CD4-positive, alpha-beta memory T cell (primary cell): Measurements from ENCODE around the gene STK11. TPM values are rescaled to one million over a fixed set of nuclear protein-coding genes. Genes with fewer than 3 reads are reported as not detected.

Source experiments
- CTCF ChIA-PET: fragments of 350-600 bp; sonication (Branson Sonifier 250); formaldehyde crosslinking; loops from one replicate; lab custom pipeline; 2021; ENCODE audit warnings: inconsistent platforms; ENCODE audit not compliant: partially characterized antibody; lab: Charles Lee
- POLR2A ChIA-PET: fragments of 350-600 bp; sonication (Branson Sonifier 250); formaldehyde crosslinking; loops from one replicate; lab custom pipeline; 2021; ENCODE audit not compliant: partially characterized antibody; lab: Charles Lee
- DNase-seq, 5 donors: peaks; one replicate each; pipeline versions ENCODE4 v3.0.0 to v3.0.0-alpha.2; 2020 to 2022; ENCODE audit warnings: mixed read lengths in 1 of 5
- H3K27ac ChIP-seq: one replicate; pipeline ENCODE4 v1.7.0; 2013; ENCODE audit warnings: low read depth, low read length
- H3K27me3 ChIP-seq: 2 replicates; pipeline ENCODE4 v1.7.0; 2013; ENCODE audit warnings: mild to moderate bottlenecking, low read length, moderate library complexity; ENCODE audit not compliant: insufficient read depth
- H3K36me3 ChIP-seq: 2 replicates; pipeline ENCODE4 v1.7.0; 2013; ENCODE audit warnings: mild to moderate bottlenecking, low read length, moderate library complexity; ENCODE audit not compliant: insufficient read depth
- H3K4me1 ChIP-seq: 2 replicates; pipeline ENCODE4 v1.7.0; 2013; ENCODE audit warnings: mild to moderate bottlenecking, low read length, moderate library complexity; ENCODE audit not compliant: insufficient read depth
- H3K4me3 ChIP-seq, 2 donors: one replicate each; pipeline ENCODE4 v1.7.0; 2013; ENCODE audit warnings: low read length in 2 of 2, mild to moderate bottlenecking in 1 of 2
- H3K9me3 ChIP-seq, 2 donors: one replicate each; pipeline ENCODE4 v1.7.0; 2013; ENCODE audit warnings: low read length in 2 of 2, control low read depth in 1 of 2; ENCODE audit not compliant: control insufficient read depth in 1 of 2
- H3K27ac Mint-ChIP-seq, 7 donors: one replicate each; pipeline ENCODE4 v1.8.0; 2020 to 2021; ENCODE audit warnings: mixed read lengths in 7 of 7, mild to moderate bottlenecking in 6 of 7, inconsistent platforms in 3 of 7, moderate library complexity in 3 of 7
- H3K27me3 Mint-ChIP-seq, 2 donors: one replicate each; pipeline ENCODE4 v1.8.0; 2020 to 2021; ENCODE audit warnings: mixed read lengths in 2 of 2
- H3K36me3 Mint-ChIP-seq, 2 donors: one replicate each; pipeline ENCODE4 v1.8.0; 2020 to 2021; ENCODE audit warnings: mixed read lengths in 2 of 2, inconsistent platforms in 1 of 2, mild to moderate bottlenecking in 1 of 2
- H3K4me1 Mint-ChIP-seq, 4 donors: one replicate each; pipeline ENCODE4 v1.8.0; 2020 to 2021; ENCODE audit warnings: mixed read lengths in 4 of 4, mild to moderate bottlenecking in 1 of 4
- H3K4me3 Mint-ChIP-seq, 8 donors: one replicate each; pipeline ENCODE4 v1.8.0; 2020 to 2021; ENCODE audit warnings: mixed read lengths in 8 of 8, mild to moderate bottlenecking in 7 of 8, moderate library complexity in 6 of 8, inconsistent platforms in 3 of 8
- H3K9me3 Mint-ChIP-seq, 8 donors: one replicate each; pipeline ENCODE4 v1.8.0; 2020 to 2021; ENCODE audit warnings: mixed read lengths in 8 of 8, mild to moderate bottlenecking in 5 of 8, inconsistent platforms in 3 of 8, moderate library complexity in 1 of 8
- intact Hi-C: fragments of 100-400 bp; cut with micrococcal nuclease; formaldehyde crosslinking; loops from one replicate; pipeline ENCODE4 v1.15.1; 2023
- polyA plus RNA-seq, 2 donors: library from polyadenylated mRNA; unstranded; fragments of 300-500 nt; fragmentation: Illumina TruSeq; gene quantifications; one replicate each; pipeline ENCODE4 v1.2.3, GENCODE V29; 2021
- total RNA-seq, 2 experiments: library from RNA; stranded (reverse); gene quantifications; one replicate each; pipeline ENCODE4 v1.2.3, GENCODE V29; 2021

STK11 gene
- total and polyA plus RNA-seq, 4 experiments from 2014 or later = 11.0 to 114 (median 77.6) TPM

- Mint-ChIP-seq H3K27ac (no peak overlapping the region), H3K9me3 (peaks cover 0 to 3% (median 0%) of the 10 kb centered on the region in 8 donors), H3K27me3 (peaks cover 6 to 7% of the 10 kb centered on the region in 2 donors), H3K36me3 (no peaks in the 10 kb centered on the region), H3K4me1 (peaks cover 6 to 16% (median 9%) of the 10 kb centered on the region in 4 donors), H3K4me3 (no peak overlapping the region)
- DNase-seq = no peak
- CTCF ChIA-PET = no interaction called here
- no peaks in the 10 kb centered on the region for H3K36me3 ChIP-seq
- H3K9me3 ChIP-seq = no peaks in the 10 kb centered on the region
- intact Hi-C loops = no loop called here
- no peak overlapping the region for H3K4me3 ChIP-seq
- no peak overlapping the region for H3K27ac ChIP-seq
- H3K27me3 ChIP-seq = no peaks in the 10 kb centered on the region
- POLR2A ChIA-PET = no interaction called here
- peaks cover 7% of the 10 kb centered on the region for H3K4me1 ChIP-seq
Observed at GRCh38 chr19:1234051-1234954, 28.7 kb downstream of the STK11 start.

- ChIA-PET CTCF (no interaction called here), POLR2A (no interaction called here)
- Histone ChIP-seq H3K27me3 (no peaks in the 10 kb centered on the region), H3K36me3 (no peaks in the 10 kb centered on the region), H3K9me3 (no peaks in the 10 kb centered on the region), H3K27ac (no peak overlapping the region), H3K4me3 (no peak overlapping the region), H3K4me1 (peaks cover 12% of the 10 kb centered on the region)
- Mint-ChIP-seq H3K4me3 (no peak overlapping the region), H3K36me3 (no peaks in the 10 kb centered on the region), H3K4me1 (peaks cover 6 to 19% (median 11%) of the 10 kb centered on the region in 4 donors), H3K27me3 (peaks cover 6 to 7% of the 10 kb centered on the region in 2 donors), H3K9me3 (peaks cover 0 to 3% (median 0%) of the 10 kb centered on the region in 8 donors), H3K27ac (no peak overlapping the region)
- intact Hi-C loops = no loop called here
- no peak for DNase-seq
Observed at GRCh38 chr19:1234955-1235380, 29.4 kb downstream of the STK11 start.

GRCh38 chr19:1235625-1236538 is 30.3 kb downstream of the STK11 start:
- no peaks in the 10 kb centered on the region for H3K27me3 ChIP-seq
- H3K27ac ChIP-seq = no peak overlapping the region
- H3K4me1 ChIP-seq = peaks cover 17% of the 10 kb centered on the region
- H3K9me3 Mint-ChIP-seq = peaks cover 0 to 3% (median 0%) of the 10 kb centered on the region in 8 donors
- ChIA-PET CTCF (interaction anchor here (0.6 kb wide), 1 partner anchor 41 kb away, joined by 3 read pairs; no protein-coding TSS in a partner anchor), POLR2A (interaction anchor here (1.2 kb wide), 1 partner anchor 33 kb away, joined by 5 read pairs; the partner anchor contains the start of gene CIRBP)
- intact Hi-C loops = no loop called here
- H3K36me3 ChIP-seq = no peaks in the 10 kb centered on the region
- H3K9me3 ChIP-seq = no peaks in the 10 kb centered on the region
- peaks cover 6 to 21% (median 14%) of the 10 kb centered on the region in 4 donors for H3K4me1 Mint-ChIP-seq
- no peak overlapping the region for H3K27ac Mint-ChIP-seq
- no peak overlapping the region for H3K4me3 Mint-ChIP-seq
- H3K27me3 Mint-ChIP-seq = peaks cover 6 to 7% of the 10 kb centered on the region in 2 donors
- H3K4me3 ChIP-seq = no peak overlapping the region
- DNase-seq = no peak
- H3K36me3 Mint-ChIP-seq = no peaks in the 10 kb centered on the region

GRCh38 chr19:1236576-1236975 is 31.0 kb downstream of the STK11 start:
- Histone ChIP-seq H3K4me3 (no peak overlapping the region), H3K36me3 (no peaks in the 10 kb centered on the region), H3K4me1 (peaks cover 23% of the 10 kb centered on the region), H3K27me3 (no peaks in the 10 kb centered on the region), H3K9me3 (no peaks in the 10 kb centered on the region), H3K27ac (no peak overlapping the region)
- Mint-ChIP-seq H3K27me3 (peaks cover 6 to 10% of the 10 kb centered on the region in 2 donors), H3K4me1 (peaks cover 9 to 28% (median 19%) of the 10 kb centered on the region in 4 donors), H3K36me3 (peaks cover 0 to 2% of the 10 kb centered on the region in 2 donors), H3K9me3 (peaks cover 0 to 3% (median 0%) of the 10 kb centered on the region in 8 donors), H3K27ac (no peak overlapping the region), H3K4me3 (no peak overlapping the region)
- ChIA-PET CTCF (no interaction called here), POLR2A (interaction anchor here (1.2 kb wide), 1 partner anchor 33 kb away, joined by 5 read pairs; the partner anchor contains the start of gene CIRBP)
- intact Hi-C loops = no loop called here
- no peak for DNase-seq

- DNase-seq = no peak
- intact Hi-C loops = no loop called here
- no peak overlapping the region for H3K4me3 ChIP-seq
- H3K27ac Mint-ChIP-seq = no peak overlapping the region
- no peak overlapping the region for H3K27ac ChIP-seq
- H3K9me3 ChIP-seq = no peaks in the 10 kb centered on the region
- ChIA-PET CTCF (no interaction called here), POLR2A (interaction anchor here (1.2 kb wide), 1 partner anchor 32 kb away, joined by 5 read pairs; the partner anchor contains the start of gene CIRBP)
- H3K9me3 Mint-ChIP-seq = peaks cover 0 to 3% (median 0%) of the 10 kb centered on the region in 8 donors
- H3K27me3 ChIP-seq = no peaks in the 10 kb centered on the region
- H3K27me3 Mint-ChIP-seq = peaks cover 6 to 10% of the 10 kb centered on the region in 2 donors
- H3K4me1 ChIP-seq = peaks cover 26% of the 10 kb centered on the region
- peak overlapping the region in 3 of 8 donors; percentile 41 to 45 (median 42) for H3K4me3 Mint-ChIP-seq
- H3K36me3 Mint-ChIP-seq = peaks cover 0 to 2% of the 10 kb centered on the region in 2 donors
- no peaks in the 10 kb centered on the region for H3K36me3 ChIP-seq
- H3K4me1 Mint-ChIP-seq = peaks cover 10 to 33% (median 21%) of the 10 kb centered on the region in 4 donors
Observed at GRCh38 chr19:1237027-1237659, 31.6 kb downstream of the STK11 start.

- H3K27me3 ChIP-seq = no peaks in the 10 kb centered on the region
- CTCF ChIA-PET = interaction anchor here (1.7 kb wide), 1 partner anchor 254 kb away, joined by 6 read pairs; the partner anchor contains the start of gene WDR18
- H3K4me3 Mint-ChIP-seq = peak within 1 kb of the TSS; percentile 55 to 88 (median 80)
- peaks cover 0 to 3% (median 0%) of the 10 kb centered on the region in 8 donors for H3K9me3 Mint-ChIP-seq
- H3K27me3 Mint-ChIP-seq = peaks cover 6 to 10% of the 10 kb centered on the region in 2 donors
- peaks cover 10 to 40% (median 25%) of the 10 kb centered on the region in 4 donors for H3K4me1 Mint-ChIP-seq
- no peak within 1 kb of the TSS for H3K4me3 ChIP-seq
- no peak within 1 kb of the TSS for H3K27ac ChIP-seq
- H3K36me3 Mint-ChIP-seq = peaks cover 0 to 2% of the 10 kb centered on the region in 2 donors
- POLR2A ChIA-PET = interaction anchor here (0.8 to 10.1 kb wide), 8 partner anchors 26 to 217 kb away, joined by 3 to 650 read pairs (median 3); partner anchors contain the start of genes ARHGAP45, CIRBP, FAM174C and RNU6-2
- DNase-seq = no peak
- H3K27ac Mint-ChIP-seq = peak within 1 kb of the TSS; percentile 75 to 95 (median 88)
- H3K36me3 ChIP-seq = no peaks in the 10 kb centered on the region
- no peaks in the 10 kb centered on the region for H3K9me3 ChIP-seq
- H3K4me1 ChIP-seq = peaks cover 31% of the 10 kb centered on the region
- intact Hi-C loops = no loop called here
Observed at GRCh38 chr19:1237754-1238368, 32.3 kb downstream of the STK11 start, which contains the start of gene CBARP. TSS of gene CBARP (minus strand) at chr19:1238005. CDS start at chr19:1236100, 1,905 bp downstream.
